Subcutaneous adipose tissue (tissue), 4 donors: ENCODE results near the gene HSD3B7. TPM values are rescaled to one million over a fixed set of nuclear protein-coding genes. Genes with fewer than 3 reads are reported as not detected.

ENCODE experiments used
- total RNA-seq, 4 donors: library from RNA; depleted of rRNA; stranded (reverse); fragments of >200 nt; gene quantifications; one replicate each; pipeline ENCODE4 v1.1.0, GENCODE V29; 2016
- TF ChIP-seq, protein P1 (sequence below): fragments of 450-650 bp; IDR thresholded peaks from one replicate; pipeline ENCODE4 v1.5.1; 2016; ENCODE audit warnings: low read depth, mild to moderate bottlenecking, control low read depth, antibody characterized with exemption, moderate library complexity

The HSD3B7 gene
- total RNA-seq, 4 donors from 2014 or later: 18.3 to 73.8 (median 30.0) TPM

DNA sequence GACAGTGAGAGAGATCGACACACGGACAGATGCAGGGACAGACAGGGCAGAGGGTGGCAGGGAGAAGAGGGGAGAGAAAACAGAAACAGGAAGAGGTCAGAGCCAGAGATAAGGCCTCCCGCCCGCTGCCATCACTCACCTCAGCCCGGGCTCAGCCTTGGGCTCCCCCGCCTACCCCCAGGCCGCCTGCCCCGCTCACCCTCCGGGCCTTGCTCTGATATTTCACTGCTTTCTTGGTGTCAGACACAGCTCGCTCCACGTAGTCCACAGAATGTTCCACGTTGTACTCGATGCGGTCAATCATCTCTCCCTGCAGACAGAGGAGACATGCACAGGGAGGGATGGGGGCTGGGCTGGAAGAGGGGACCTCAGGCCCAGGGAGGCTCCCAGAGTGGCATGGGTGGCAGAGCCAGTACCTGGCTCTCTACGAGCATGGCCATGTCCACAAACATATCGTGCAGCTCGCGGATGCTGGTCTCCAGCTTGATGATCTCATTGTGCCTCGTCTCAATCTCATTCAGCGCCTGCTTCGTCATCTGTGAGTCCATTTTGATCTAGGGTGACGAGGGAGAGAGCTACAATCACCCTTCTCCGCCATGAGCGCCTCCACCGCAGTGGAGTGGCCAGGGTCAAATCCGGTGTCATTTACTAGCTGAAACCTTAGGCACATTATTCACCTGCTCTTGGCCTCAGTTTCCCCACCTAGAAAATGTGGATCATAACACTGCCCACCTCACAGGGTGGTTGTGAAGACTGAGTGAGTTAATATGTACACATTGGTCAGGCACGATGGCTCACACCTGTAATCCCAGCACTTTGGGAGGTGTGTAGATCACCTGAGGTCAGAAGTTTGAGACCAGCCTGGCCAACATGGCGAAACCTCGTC, 8.2 kb downstream of the HSD3B7 start:
- TF ChIP-seq, protein P1, sequence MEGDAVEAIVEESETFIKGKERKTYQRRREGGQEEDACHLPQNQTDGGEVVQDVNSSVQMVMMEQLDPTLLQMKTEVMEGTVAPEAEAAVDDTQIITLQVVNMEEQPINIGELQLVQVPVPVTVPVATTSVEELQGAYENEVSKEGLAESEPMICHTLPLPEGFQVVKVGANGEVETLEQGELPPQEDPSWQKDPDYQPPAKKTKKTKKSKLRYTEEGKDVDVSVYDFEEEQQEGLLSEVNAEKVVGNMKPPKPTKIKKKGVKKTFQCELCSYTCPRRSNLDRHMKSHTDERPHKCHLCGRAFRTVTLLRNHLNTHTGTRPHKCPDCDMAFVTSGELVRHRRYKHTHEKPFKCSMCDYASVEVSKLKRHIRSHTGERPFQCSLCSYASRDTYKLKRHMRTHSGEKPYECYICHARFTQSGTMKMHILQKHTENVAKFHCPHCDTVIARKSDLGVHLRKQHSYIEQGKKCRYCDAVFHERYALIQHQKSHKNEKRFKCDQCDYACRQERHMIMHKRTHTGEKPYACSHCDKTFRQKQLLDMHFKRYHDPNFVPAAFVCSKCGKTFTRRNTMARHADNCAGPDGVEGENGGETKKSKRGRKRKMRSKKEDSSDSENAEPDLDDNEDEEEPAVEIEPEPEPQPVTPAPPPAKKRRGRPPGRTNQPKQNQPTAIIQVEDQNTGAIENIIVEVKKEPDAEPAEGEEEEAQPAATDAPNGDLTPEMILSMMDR: no peak

DNA sequence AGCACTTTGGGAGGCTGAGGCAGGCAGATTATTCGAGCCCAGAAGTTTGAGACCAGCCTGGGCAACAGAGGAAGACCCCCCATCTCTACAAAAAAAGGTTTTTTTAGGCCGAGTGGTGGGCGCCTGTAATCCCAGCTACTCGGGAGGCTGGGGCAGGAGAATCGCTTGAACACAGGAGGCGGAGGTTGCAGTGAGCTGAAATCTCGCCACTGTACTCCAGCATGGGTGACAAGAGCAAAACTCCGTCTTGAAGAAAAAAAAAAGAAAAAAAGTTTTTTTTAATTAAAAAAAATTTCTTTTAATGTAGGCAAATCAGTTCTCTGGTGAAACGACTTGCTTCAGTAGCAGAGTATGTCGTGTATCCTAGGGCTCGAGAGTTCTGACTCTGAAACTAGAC, 10.9 kb downstream of the HSD3B7 start:
- TF ChIP-seq, protein P1: no peak

DNA sequence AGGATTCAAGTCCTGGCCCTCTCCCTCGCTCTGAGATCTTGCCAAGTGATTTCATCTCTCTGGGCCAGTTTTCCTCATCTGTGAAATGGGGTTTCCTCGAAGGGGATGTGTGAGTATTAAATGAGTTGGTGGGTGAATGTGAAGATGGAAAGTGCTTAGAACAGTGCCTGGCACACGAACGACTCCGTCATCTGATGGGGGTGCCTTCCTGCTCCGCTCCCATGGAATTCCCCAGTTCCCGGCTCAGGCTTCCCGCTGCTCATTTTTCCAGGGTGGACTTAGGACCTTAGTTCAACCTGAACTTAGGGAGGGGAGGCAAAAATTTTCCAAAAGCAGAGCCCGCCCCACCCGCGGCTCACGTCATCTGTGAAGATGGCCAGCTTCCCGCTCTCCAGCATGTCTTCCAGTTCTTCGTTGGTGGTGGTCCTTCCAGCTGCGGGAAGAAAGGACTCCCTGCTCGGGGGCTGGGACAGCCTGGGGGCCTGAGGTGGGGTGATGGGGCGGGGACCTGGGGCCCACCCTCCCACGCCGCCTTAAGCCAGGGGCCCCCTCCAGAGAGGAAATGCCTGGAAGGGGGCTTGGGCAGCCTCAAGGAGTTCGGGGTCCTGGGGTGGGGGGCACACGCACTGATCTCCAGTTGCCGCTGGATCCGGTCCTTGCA, 11.4 kb downstream of the HSD3B7 start:
- TF ChIP-seq, protein P1: no peak

DNA sequence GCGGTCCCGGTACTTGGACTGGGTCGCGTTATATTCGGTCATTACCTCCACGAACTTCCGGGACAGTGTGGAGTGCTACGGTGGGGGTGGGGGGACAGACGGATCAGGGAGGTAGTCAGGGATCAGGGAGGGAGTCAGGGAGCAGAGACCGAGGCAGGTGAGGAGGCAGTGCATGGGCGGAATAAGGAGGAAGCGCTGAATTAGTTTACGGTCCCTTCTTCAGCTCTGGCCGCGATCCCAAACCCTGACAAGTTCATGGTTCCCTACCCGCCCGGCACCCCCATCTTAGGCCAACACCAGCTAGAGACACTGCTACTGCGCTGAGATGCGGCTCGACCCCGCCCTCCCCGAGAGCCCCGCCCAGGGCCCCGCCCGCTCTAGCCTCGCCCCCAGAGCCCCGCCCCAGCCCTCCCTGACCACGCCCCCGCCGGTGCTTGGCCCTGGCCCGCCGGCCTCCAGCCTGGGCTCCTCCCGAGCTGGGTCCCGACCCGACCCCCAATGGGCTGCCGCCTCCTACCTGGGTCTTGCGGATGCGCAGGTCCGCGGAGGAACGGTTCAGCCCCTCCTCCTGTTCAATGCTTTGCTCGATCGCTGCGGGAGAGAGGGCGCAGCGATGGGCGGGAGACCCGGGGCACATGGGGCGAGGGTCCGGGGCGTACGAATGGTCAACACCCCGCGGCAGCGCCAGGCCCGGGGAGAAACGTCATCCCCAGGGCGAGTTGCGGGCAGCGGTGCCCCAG, 12.1 kb downstream of the HSD3B7 start:
- TF ChIP-seq, protein P1: no peak

DNA sequence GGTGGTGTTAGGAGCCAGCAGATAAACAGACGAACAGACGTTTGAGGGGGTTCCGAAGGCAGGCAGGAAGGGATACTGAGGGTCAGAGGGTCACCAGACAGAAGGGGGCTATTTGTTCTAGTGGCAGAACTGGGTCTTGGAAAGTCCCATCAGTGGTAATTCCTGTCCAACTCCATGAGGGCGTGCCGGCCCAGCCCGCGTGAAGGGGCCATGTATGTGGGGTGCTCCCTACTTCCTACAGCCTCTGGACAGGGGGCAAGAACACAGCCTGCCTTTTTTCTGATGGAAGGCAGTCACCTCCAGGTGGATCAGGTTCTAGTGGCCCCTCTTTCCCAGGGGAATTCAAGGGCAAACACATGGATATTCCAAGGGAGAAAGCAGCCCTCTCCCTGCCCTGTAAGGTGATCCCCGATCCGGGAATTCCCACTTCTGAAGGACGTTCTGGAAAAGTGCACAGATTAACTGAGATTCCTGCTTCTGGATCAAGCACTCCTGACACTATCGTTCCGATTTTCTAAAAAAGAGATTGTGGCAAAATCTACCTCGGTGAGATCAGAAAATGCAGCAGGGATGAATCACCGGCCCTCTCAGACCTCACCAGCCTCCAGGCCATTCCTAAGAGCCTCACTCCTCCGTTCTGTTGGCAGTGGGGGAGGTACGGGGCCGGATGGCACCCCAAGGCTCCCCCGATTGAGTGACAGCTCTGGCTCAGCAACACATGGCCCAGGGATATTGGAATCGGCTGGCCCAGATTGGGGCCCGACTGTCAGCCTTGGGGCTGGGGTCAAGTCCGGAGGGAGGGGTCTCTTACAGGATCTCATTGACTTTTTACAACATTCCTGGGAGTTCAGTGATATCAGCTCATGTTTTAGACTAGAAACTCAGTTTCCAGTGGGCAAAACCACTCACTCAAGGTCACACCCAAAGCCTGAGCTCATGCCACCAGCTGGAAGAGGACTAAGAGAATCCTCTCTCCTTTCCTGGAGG, 13.0 kb downstream of the HSD3B7 start:
- TF ChIP-seq, protein P1: no peak

DNA sequence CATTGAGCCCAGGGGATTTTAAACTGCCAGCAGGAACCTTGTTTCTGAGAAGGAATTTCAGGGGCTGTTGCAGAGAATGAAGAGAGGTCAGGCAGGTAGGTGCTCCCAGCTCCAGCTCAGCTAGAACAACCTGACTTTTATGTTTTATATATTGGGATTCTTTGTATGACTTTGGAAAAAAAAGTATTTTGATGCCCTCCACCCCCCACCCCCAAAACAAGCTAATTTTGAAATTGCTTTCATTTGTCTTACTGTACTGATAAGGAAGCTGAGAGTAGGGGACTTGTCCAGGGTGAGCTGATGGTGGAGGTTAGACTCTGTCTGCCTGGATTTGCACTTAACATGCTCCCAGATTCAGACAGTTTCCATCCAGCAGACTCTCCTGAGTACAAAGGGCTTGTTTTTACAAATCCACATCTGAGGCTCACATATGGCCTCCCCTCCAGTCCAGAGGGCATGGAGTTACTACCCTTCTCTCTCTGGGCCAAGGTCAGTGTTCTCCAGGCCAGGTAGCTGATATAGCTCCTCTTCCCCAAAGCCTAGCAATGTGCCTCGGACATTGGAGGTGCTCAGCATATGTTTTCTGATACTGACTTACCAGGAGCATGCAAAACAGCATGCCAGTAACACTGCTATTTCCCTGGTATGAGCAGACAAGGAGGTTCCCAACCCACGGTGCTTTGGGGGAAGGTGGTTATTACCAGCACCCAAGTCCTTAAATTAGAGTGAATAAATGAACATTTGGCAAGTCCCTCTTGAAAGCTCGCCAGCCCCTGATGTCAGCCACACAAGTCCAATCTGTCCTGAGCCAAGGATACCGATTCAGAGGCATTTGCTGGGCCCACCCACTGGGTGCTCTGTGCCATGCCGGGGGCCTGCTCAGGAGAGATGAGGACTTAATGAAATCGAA, 14.1 kb downstream of the HSD3B7 start:
- TF ChIP-seq, protein P1: no peak
